ENCODE measurements around the gene PDE8B. TPM values are rescaled to one million over a fixed set of nuclear protein-coding genes. Genes with fewer than 3 reads are reported as not detected.

PDE8B gene
- total RNA-seq, 3 donors from 2014 or later: 4.9 to 57.1 (median 8.6) TPM

GRCh38 chr5:77172713-77173328, 37.7 kb upstream of the PDE8B start:
- intact Hi-C loops (cut with DNase I; ENCODE audit: low total_unique reads): no loop called here
- no peak overlapping the region for H3K4me3 ChIP-seq
- no peak overlapping the region for H3K27ac ChIP-seq
- H3K4me1 ChIP-seq: no peaks in the 10 kb centered on the region
- no peak for DNase-seq (ENCODE audit: low spot score in 2 of 2)
- TF ChIP-seq POLR2A (IDR thresholded peaks at IDR 0.05): no peak
- TF ChIP-seq POLR2AphosphoS5 (IDR thresholded peaks at IDR 0.05): no peak
- TF ChIP-seq CTCF (IDR thresholded peaks at IDR 0.05): no peak
- H3K9me3 ChIP-seq: no peaks in the 10 kb centered on the region
- H3K36me3 ChIP-seq: no peaks in the 10 kb centered on the region
- no peaks in the 10 kb centered on the region for H3K27me3 ChIP-seq

- H3K4me1 ChIP-seq: no peaks in the 10 kb centered on the region
Observed at GRCh38 chr5:77174526-77174925, 36.0 kb upstream of the PDE8B start.

GRCh38 chr5:77175231-77175630, 35.2 kb upstream of the PDE8B start:
- peaks cover 0 to 2% of the 10 kb centered on the region in 2 donors for H3K27me3 ChIP-seq
- no peak for DNase-seq (ENCODE audit: low spot score in 2 of 2)
- no peak overlapping the region for H3K4me3 ChIP-seq
- H3K4me1 ChIP-seq: no peaks in the 10 kb centered on the region
- intact Hi-C loops (cut with DNase I; ENCODE audit: low total_unique reads): no loop called here
- no peak overlapping the region for H3K27ac ChIP-seq
- H3K36me3 ChIP-seq: no peaks in the 10 kb centered on the region
- TF ChIP-seq POLR2AphosphoS5 (IDR thresholded peaks at IDR 0.05) (no peak), POLR2A (IDR thresholded peaks at IDR 0.05) (no peak), CTCF (IDR thresholded peaks at IDR 0.05) (no peak)
- H3K9me3 ChIP-seq: no peaks in the 10 kb centered on the region

More at GRCh38 chr5:77174526-77174925, 36.0 kb upstream of the PDE8B start:
- Histone ChIP-seq H3K9me3 (no peaks in the 10 kb centered on the region), H3K27ac (no peak overlapping the region), H3K36me3 (no peaks in the 10 kb centered on the region), H3K27me3 (no peaks in the 10 kb centered on the region), H3K4me3 (no peak overlapping the region)
- DNase-seq (ENCODE audit: low spot score in 2 of 2): no peak
- intact Hi-C loops (cut with DNase I; ENCODE audit: low total_unique reads): no loop called here
- TF ChIP-seq POLR2AphosphoS5 (IDR thresholded peaks at IDR 0.05) (no peak), CTCF (IDR thresholded peaks at IDR 0.05) (no peak), POLR2A (IDR thresholded peaks at IDR 0.05) (no peak)

GRCh38 chr5:77176429-77176828, 34.1 kb upstream of the PDE8B start:
- no peaks in the 10 kb centered on the region for H3K36me3 ChIP-seq
- no peaks in the 10 kb centered on the region for H3K4me1 ChIP-seq
- no peaks in the 10 kb centered on the region for H3K9me3 ChIP-seq
- peaks cover 0 to 13% of the 10 kb centered on the region in 2 donors for H3K27me3 ChIP-seq
- intact Hi-C loops (cut with DNase I; ENCODE audit: low total_unique reads): no loop called here
- TF ChIP-seq POLR2A (IDR thresholded peaks at IDR 0.05) (no peak), POLR2AphosphoS5 (IDR thresholded peaks at IDR 0.05) (no peak), CTCF (IDR thresholded peaks at IDR 0.05) (no peak)
- H3K27ac ChIP-seq: no peak overlapping the region
- no peak overlapping the region for H3K4me3 ChIP-seq
- DNase-seq (ENCODE audit: low spot score in 2 of 2): no peak

- no peak for DNase-seq (ENCODE audit: low spot score in 2 of 2)
- Histone ChIP-seq H3K27ac (no peak overlapping the region), H3K4me1 (no peaks in the 10 kb centered on the region), H3K36me3 (no peaks in the 10 kb centered on the region), H3K4me3 (no peak overlapping the region), H3K9me3 (no peaks in the 10 kb centered on the region), H3K27me3 (peaks cover 0 to 13% of the 10 kb centered on the region in 2 donors)
- TF ChIP-seq POLR2A (IDR thresholded peaks at IDR 0.05) (no peak), CTCF (IDR thresholded peaks at IDR 0.05) (no peak), POLR2AphosphoS5 (IDR thresholded peaks at IDR 0.05) (no peak)
- intact Hi-C loops (cut with DNase I; ENCODE audit: low total_unique reads): no loop called here
Observed at GRCh38 chr5:77177576-77177975, 32.9 kb upstream of the PDE8B start.
